GM21528 (cell line): ENCODE data around the gene PSME2.
A peak's percentile ranks its signal among the peaks of the same experiment; 100 is the strongest.

ENCODE experiments used
- ATAC-seq: cut with Tn5 transposase; IDR thresholded peaks from one replicate; pipeline ENCODE4 v1.9.1; 2021; ENCODE audit warnings: mild to moderate bottlenecking, moderate library complexity; ENCODE audit not compliant: unreplicated experiment, low FRiP score

The PSME2 gene

GRCh38 chr14:24136684-24137528 lies 9.5 kb downstream of the PSME2 start:
- ATAC-seq, result no peak

- ATAC-seq, result peak; percentile 80
Observed at GRCh38 chr14:24135834-24136683, 10.4 kb downstream of the PSME2 start, which contains the start of gene PSME1. Gene PSME1 (plus strand): TSS chr14:24136194. CDS start chr14:24136263, 69 bp downstream.

- peak; percentile 2 for ATAC-seq
Observed at GRCh38 chr14:24135584-24135833, 10.9 kb downstream of the PSME2 start.

- no peak for ATAC-seq
Observed at GRCh38 chr14:24133735-24134134, 12.7 kb downstream of the PSME2 start.

- no peak for ATAC-seq
Observed at GRCh38 chr14:24132976-24133375, 13.4 kb downstream of the PSME2 start.

GRCh38 chr14:24132061-24132685 lies 14.2 kb downstream of the PSME2 start:
- ATAC-seq, result no peak

- no peak for ATAC-seq
Observed at GRCh38 chr14:24131549-24131966, 14.9 kb downstream of the PSME2 start.

GRCh38 chr14:24130717-24131548 lies 15.5 kb downstream of the PSME2 start:
- no peak for ATAC-seq

GRCh38 chr14:24130380-24130716 lies 16.1 kb downstream of the PSME2 start, which contains the start of gene FITM1:
Gene FITM1 (plus strand): TSS chr14:24130659. CDS start chr14:24131564, 905 bp downstream.
- no peak for ATAC-seq

- ATAC-seq, result no peak
Observed at GRCh38 chr14:24129410-24129998, 16.9 kb downstream of the PSME2 start.

GRCh38 chr14:24127673-24128072 lies 18.7 kb downstream of the PSME2 start:
- ATAC-seq, result no peak

- no peak for ATAC-seq
Observed at GRCh38 chr14:24126939-24127338, 19.5 kb downstream of the PSME2 start.

- ATAC-seq, result no peak
Observed at GRCh38 chr14:24123424-24124417, 22.7 kb downstream of the PSME2 start.

GRCh38 chr14:24122898-24123297 lies 23.5 kb downstream of the PSME2 start:
- ATAC-seq, result no peak

- ATAC-seq, result no peak
Observed at GRCh38 chr14:24122416-24122815, 24.0 kb downstream of the PSME2 start.

GRCh38 chr14:24121210-24121609 lies 25.2 kb downstream of the PSME2 start:
- no peak for ATAC-seq

- ATAC-seq, result no peak
Observed at GRCh38 chr14:24119691-24120090, 26.7 kb downstream of the PSME2 start.

- no peak for ATAC-seq
Observed at GRCh38 chr14:24117179-24117578, 29.2 kb downstream of the PSME2 start.
